Activated CD8-positive, alpha-beta memory T cell treated with anti-CD3 and anti-CD28 coated beads, Interleukin-2, amount 50 U/mL, for 1 hour (primary cell): ENCODE results near the gene DMRTC2.

ENCODE experiments used
- DNase-seq: peaks from one replicate; pipeline ENCODE4 v3.0.0-alpha.2; 2020; ENCODE audit errors: extremely low read depth

DMRTC2 gene

GRCh38 chr19:41890936-41891335 is 46.1 kb downstream of the DMRTC2 start:
- DNase-seq, result no peak

GRCh38 chr19:41892173-41892902 is 47.5 kb downstream of the DMRTC2 start:
- DNase-seq, result no peak

GRCh38 chr19:41893899-41894298 is 49.1 kb downstream of the DMRTC2 start:
- no peak for DNase-seq

- DNase-seq, result no peak
Measured at GRCh38 chr19:41894350-41894749, 49.5 kb downstream of the DMRTC2 start.

DNA sequence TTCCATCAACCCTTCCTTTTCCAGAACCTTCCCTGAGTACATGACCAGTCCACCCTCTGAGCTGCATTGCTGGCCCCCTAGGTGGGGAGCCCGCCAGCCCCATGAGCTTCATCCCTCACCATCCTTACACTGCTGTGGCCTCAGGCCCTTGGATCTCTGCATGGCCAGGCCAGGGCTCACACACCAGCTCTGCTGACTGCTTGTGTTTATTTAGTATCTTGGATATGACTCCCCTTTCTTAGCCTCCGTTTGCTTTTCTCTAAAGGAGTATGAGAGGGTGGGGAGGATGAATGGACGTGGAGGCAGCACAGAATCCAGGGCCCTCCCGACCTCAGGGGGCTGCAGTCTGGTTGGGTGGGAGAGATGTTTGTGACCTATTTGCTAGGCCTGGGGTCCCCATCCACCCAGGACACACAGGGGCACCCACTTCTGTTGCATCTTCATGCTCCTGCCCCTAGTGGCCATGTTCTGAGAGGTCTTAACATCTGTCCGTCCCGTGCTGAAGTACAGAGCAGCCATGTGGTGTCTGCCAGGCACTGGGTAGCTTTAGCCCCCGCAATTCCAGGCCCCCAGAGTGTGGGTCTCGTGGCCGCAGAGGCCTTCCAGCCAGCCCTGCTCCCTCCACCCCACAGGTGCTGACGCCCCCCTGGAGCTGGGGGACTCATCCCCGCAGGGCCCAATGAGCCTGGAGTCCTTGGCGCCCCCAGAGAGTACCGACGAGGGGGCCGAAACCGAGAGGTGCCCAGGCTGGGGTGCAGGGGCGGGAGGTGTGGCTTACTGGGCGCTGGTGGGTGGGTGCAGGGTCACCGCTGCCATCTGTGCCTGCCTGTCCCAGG is 51.1 kb downstream of the DMRTC2 start:
- no peak for DNase-seq

DNA sequence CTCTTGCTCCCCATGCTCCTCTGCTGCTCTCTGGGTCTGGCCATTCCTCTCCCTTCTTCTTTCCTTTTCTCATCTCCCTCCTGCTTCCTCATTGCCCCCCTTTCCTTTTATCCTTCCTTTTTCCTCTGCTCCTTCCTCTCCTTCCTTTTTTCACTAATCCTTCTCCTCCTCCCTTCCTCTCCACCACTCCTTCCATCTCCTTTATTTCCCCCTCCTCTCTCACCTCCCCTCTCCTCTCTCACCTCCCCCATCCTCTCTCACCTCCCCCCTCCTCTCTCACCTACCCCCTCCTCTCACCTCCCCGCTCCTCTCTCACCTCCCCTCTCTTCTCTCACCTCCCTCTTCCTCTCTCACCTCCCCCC is 51.7 kb downstream of the DMRTC2 start:
- no peak for DNase-seq

DNA sequence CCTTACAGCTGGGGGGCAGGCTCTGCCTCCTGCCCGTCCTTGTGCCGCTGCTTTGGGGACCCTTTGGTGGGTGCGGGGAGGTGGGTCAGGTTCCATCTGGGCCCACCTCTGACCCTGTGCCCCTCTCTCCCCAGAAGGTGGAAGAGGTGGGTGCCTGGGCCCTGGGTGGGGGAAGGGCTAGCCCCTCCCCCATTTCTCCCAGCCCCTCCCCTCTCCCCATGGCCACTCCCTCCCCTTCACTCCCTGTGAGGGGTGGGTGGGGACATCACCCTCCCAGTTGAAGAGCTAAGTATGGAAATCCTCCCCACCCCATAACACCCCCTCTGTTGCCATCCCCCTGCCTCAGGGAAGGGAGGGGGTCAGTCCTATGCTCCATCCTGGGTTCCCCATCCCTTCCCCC is 52.3 kb downstream of the DMRTC2 start:
- DNase-seq, result no peak

DNA sequence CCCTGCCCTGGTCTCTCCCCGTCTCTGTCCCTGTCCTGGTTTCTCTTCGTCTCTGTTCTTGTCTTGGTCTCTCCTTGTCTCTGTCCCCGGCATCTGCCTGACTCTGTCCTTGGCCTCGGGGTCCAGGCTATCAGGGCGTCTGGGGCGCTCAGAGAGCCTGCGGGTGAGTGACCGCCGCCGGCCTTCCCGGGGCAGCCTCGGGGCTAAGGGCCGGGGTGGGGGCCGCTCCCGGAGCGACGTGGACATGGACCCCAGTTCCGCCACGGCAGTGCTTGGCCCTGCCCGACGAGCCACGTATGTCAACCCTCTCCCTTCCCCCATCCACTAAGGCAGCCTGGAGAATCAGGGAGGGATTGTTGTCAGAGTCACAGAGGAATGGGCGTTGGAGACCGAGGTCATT is 53.0 kb downstream of the DMRTC2 start:
- no peak for DNase-seq

- DNase-seq, result no peak
Measured at GRCh38 chr19:41898235-41898634, 53.4 kb downstream of the DMRTC2 start.
